HG03095 (cell line): ENCODE data around the gene DPY19L3.
"Not testable (repeated sequence)": the region's sequence is repeated elsewhere in the genome, so short reads cannot be mapped to it uniquely, and the experiment has no call there.

Experiments
- ATAC-seq: cut with Tn5 transposase; IDR thresholded peaks from one replicate; pipeline ENCODE4 v1.9.1; 2021; ENCODE audit warnings: moderate library complexity; ENCODE audit not compliant: unreplicated experiment

DPY19L3 gene

GRCh38 chr19:32388393-32388855 lies 17.1 kb upstream of the DPY19L3 start:
- no peak for ATAC-seq

GRCh38 chr19:32392901-32393300 lies 12.7 kb upstream of the DPY19L3 start:
- ATAC-seq = no peak

- ATAC-seq = no peak
Observed at GRCh38 chr19:32396046-32396652, 9.4 kb upstream of the DPY19L3 start.

GRCh38 chr19:32397671-32398101 lies 7.9 kb upstream of the DPY19L3 start:
- no peak for ATAC-seq

- ATAC-seq = no peak
Observed at GRCh38 chr19:32401992-32402391, 3.6 kb upstream of the DPY19L3 start.

- no peak for ATAC-seq
Observed at GRCh38 chr19:32403291-32403995, 2.1 kb upstream of the DPY19L3 start.

- ATAC-seq = no peak
Observed at GRCh38 chr19:32404213-32404932, 1.2 kb upstream of the DPY19L3 start.

- peak; percentile 6 for ATAC-seq
Observed at GRCh38 chr19:32404933-32405430, 588 bp upstream of the DPY19L3 start.

- no peak for ATAC-seq
Observed at GRCh38 chr19:32406161-32407003, 812 bp downstream of the DPY19L3 start.

- no peak for ATAC-seq
Observed at GRCh38 chr19:32407004-32407992, 1.7 kb downstream of the DPY19L3 start.

GRCh38 chr19:32415246-32415645 lies 9.7 kb downstream of the DPY19L3 start:
- ATAC-seq = no peak

- no peak for ATAC-seq
Observed at GRCh38 chr19:32415669-32416068, 10.1 kb downstream of the DPY19L3 start.

- no peak for ATAC-seq
Observed at GRCh38 chr19:32416749-32417456, 11.3 kb downstream of the DPY19L3 start.

- no peak for ATAC-seq
Observed at GRCh38 chr19:32418155-32418554, 12.6 kb downstream of the DPY19L3 start.

GRCh38 chr19:32421589-32422361 lies 16.2 kb downstream of the DPY19L3 start:
- ATAC-seq = no peak

- no peak for ATAC-seq
Observed at GRCh38 chr19:32422435-32422834, 16.9 kb downstream of the DPY19L3 start.

GRCh38 chr19:32423944-32424343 lies 18.4 kb downstream of the DPY19L3 start:
- ATAC-seq = not testable (repeated sequence)

- no peak for ATAC-seq
Observed at GRCh38 chr19:32427536-32427935, 22.0 kb downstream of the DPY19L3 start.
